ENCODE data around the gene PTGER3.
"Not testable (repeated sequence)": the region's sequence is repeated elsewhere in the genome, so short reads cannot be mapped to it uniquely, and the experiment has no call there.

Gene PTGER3

DNA sequence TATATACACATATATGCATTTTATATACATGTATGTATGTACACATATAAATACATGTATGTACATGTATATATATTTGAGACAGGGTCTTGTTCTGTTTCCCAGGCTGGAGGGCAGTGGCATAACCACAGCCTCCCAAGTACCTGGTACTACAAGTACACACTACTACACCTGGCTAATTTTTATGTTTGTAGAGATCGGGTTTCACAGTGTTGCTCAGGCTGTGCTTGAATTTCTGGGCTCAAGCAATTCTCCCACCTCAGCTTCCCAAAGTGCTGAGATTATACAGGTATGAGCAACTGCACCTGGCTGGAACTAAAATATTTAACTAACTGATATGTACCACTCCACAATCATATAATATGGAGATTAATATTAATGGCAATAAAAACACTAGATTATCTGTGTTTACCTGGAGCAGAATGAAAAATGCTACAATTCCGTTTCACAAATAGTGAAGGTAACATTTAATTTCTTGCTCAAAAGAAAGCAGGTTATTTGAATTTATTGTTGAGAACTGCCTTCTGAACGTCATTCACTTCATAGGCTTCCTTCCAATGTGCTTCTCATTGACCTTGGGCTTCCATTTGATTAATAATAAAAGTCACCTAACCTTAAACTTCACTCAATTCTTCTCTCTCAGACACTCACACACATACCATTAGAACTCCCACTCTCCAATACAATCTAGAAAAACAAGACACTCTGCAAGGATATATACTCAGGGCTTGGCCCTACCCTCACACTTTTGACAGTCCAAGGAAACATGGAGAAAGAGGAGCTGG lies 57.0 kb downstream of the PTGER3 start:
- H3K4me3 ChIP-seq (ENCODE audit: low read depth, low read length): no peak overlapping the region
- TF ChIP-seq CTCF (IDR thresholded peaks at IDR 0.05; ENCODE audit: borderline replicate concordance, insufficient read depth, low read depth, low read length): no peak

GRCh38 chr1:70987497-70987896 lies 60.1 kb downstream of the PTGER3 start:
- no peak for TF ChIP-seq CTCF (IDR thresholded peaks at IDR 0.05; ENCODE audit: borderline replicate concordance, insufficient read depth, low read depth, low read length)
- no peak overlapping the region for H3K4me3 ChIP-seq (ENCODE audit: low read depth, low read length)

GRCh38 chr1:70985776-70986225 lies 61.8 kb downstream of the PTGER3 start:
- H3K4me3 ChIP-seq (ENCODE audit: low read depth, low read length): not testable (repeated sequence)

DNA sequence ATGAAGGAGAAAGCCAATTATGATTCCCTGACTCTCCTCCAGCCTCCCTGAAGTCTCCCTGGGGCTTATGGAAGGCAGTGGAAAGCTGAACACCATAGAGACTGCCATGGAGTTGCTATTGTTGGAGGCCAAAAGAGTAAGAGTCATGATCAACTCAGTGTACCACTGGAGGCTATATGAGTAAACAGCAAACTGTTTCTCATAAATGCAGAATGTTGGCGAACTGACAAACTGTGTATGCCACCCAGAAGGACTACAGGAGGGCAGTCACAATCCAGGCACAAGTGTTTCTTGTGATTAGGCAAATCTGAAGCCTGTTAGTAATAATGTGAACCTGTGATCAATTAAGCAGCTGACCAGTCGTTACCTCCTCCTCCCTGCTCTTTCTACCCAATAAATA lies 62.3 kb downstream of the PTGER3 start:
- H3K4me3 ChIP-seq (ENCODE audit: low read depth, low read length): not testable (repeated sequence)

DNA sequence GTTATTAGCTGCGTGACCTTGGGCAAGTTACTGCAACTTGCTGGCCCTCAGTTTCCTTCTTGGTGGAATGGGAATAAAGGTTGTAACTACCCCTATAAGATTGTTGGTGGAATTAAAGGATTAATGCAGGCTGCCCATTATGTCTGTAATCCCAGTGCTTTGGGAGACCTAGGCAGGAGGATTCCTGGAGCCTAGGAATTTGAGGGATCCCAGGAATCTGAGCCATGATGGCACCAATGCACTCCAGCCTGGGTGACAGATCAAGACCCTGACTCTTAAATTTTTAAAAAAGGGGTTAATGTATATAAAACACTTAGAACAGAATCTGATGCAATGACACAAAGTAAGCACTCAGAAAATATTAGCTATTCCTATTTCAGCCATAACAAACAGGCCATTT lies 67.3 kb downstream of the PTGER3 start:
- H3K4me3 ChIP-seq (ENCODE audit: low read depth, low read length): no peak overlapping the region
- no peak for TF ChIP-seq CTCF (IDR thresholded peaks at IDR 0.05; ENCODE audit: borderline replicate concordance, insufficient read depth, low read depth, low read length)

DNA sequence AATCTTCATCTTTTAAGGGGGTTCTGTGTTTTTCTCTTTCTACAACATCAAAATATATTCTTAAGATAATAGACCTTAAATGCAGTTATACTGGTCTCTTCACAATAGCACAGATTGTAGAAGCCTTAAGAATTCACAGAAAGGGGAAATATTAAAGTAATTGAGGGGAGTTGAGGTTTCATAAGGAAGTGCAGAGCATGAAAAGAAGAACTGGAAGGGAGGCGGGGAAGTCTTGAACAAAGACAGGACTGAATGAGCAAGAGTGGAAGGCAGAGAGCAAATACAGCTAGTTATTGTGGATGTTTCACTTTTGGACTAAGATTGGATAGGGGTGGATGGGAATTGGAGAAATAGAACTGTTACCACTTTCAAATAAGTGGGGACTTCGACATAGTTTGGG lies 67.7 kb downstream of the PTGER3 start:
- no peak overlapping the region for H3K4me3 ChIP-seq (ENCODE audit: low read depth, low read length)
- TF ChIP-seq CTCF (IDR thresholded peaks at IDR 0.05; ENCODE audit: borderline replicate concordance, insufficient read depth, low read depth, low read length): no peak

DNA sequence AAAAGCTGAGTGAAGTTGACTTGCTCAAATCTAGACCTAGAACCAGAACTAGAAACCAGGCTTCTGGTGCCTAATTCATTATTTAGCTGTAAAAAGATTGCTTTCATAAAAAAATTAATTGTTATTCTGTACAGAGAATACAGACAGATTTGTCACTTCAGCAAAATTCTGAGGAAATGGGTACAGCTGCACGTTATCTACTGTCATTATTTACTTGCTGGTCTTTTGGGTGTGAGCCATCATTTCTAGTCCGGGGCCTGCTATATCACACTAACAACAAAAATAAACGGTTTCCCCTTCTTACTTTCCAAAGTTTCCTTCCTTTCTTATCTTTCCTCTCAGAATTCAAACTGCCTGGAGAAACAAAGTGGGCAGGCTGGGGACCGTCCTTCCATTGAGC lies 68.3 kb downstream of the PTGER3 start:
- no peak overlapping the region for H3K4me3 ChIP-seq (ENCODE audit: low read depth, low read length)

More for the DNA sequence above, 68.3 kb downstream of the PTGER3 start:
- TF ChIP-seq CTCF (IDR thresholded peaks at IDR 0.05; ENCODE audit: borderline replicate concordance, insufficient read depth, low read depth, low read length): no peak

Measured in GM12875 (cell line).